COLO668 (cell line): ENCODE data around the gene B4GALT1.
"Not testable (repeated sequence)": the region's sequence is repeated elsewhere in the genome, so short reads cannot be mapped to it uniquely, and the experiment has no call there.

ENCODE experiments used
- DNase-seq: peaks from one replicate; lab custom pipeline; 2025; ENCODE audit not compliant: unreplicated experiment; lab: John Stamatoyannopoulos, UW

Gene B4GALT1

DNA sequence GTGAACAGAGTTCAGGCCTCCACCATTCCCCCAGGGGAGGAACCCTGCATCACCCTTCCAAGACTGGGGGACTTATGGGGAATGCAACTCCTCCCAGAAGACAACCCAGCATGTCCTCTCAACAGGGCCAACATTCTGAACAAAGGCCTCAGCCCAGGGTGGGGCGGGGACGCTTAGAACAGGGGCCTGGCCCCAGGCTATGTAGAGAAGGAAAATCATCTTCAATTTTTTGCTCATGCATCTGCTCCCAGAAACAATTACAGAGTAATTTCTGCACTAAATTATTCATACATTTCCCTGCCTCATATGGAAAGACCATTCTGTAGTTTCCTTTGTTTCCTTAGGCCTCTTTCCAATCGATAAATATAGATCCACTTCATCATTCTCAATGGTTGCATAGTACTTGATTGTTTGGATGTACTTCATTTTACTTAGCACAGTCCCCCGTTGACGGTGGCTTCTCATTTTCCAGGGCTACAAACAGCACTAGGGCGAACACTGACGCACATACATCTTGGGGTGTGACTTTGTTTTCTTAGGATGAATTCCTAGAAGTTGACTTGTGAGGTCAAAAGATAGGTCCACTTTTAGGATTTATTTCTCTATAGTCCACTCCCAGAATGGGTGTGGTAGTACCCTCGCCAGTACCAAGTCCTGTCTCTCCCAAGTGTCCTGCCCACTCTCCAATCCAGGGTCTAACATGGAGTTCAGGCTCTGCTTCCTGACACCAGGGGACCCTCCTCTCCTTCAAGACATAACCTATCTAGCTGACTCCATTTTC lies 63.4 kb downstream of the B4GALT1 start:
- no peak for DNase-seq

DNA sequence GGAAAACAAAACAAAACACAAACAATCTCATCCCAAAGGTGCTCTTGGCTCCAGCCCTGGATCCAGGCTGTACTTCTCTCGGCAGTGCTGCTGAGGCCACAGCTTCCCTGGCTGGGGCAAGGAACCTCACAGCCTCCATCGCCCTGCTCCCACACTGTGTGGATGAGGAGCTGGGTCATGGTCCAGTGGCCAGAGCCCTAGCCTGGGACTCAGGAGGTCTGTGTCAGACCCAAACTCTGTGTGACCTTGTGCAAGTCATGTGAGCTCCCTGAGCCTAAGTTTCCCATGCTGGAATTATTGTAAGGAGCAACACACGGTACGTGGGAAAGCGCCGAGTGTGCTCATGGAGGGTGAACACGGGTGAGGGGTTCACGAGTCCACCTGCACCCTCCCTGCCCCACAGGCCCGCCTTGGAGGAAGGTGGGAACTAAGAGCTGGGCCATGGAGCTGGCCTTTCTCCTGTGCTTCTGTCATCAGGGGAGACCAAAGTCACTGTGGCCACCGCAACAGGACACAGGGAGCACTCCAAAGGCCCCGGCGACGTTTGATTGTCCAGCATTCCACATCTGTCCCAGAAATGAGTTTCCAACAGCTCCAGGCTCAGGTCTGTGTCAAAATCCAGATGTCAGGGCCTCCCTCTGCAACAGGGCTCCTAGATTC lies 64.5 kb downstream of the B4GALT1 start:
- DNase-seq = no peak

DNA sequence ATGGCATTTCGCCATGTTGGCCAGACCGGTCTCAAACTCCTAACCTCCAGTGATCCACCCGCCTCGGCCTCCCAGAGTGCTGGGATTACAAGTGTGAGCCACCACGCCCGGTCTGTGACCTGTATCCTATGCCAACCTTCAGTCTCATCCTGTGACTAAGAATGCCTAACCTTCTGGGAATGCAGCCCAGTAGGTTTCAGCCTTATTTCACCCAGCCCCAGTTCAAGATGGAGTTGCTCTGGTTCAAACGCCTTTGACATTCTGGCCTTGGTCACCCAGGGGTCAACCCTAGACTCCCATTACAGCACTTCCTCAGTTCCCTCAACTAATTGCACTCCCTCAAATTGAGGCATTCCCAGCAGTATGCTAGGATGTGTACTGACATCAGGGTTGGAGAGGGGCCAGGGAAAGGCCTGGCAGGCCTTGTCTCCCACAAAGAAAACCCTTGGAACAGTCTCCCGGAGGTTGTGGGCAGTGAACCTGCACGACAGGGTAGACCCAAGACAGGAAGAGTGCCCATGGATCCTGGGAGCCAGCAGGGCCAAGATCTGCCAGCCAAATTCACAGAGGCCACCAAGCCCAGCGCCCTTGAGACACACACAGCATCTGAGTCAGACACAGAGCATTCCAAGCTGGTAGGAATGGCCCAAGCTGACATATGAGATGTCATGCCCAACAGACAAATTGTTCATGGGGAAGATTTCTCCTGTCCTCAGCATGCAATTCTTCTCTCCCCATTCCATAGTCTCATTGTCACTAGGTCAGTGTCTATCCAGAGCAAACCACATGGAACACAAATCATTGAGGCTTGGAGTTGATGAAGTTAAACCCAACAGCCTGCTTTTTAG lies 65.8 kb downstream of the B4GALT1 start:
- no peak for DNase-seq

DNA sequence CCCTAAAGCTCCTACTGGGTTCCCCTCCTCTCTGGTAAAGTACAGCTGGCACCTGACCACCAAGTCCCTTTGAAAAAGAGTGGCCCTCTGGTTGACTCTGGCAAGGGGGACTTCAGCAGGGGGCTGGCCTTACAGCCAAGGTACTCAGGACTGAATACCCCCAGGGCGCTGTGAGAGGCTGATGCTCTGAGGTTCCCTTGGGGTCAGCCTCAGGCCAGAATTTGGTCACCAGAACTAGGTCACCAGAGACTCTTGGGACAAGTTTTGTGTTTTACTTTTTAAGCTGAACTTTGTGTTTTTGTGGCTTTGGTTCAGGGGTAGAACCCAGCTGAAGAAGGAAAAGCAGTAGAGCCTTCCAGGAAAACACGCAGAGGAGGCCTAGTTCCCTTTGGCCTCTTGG lies 67.4 kb downstream of the B4GALT1 start:
- no peak for DNase-seq

DNA sequence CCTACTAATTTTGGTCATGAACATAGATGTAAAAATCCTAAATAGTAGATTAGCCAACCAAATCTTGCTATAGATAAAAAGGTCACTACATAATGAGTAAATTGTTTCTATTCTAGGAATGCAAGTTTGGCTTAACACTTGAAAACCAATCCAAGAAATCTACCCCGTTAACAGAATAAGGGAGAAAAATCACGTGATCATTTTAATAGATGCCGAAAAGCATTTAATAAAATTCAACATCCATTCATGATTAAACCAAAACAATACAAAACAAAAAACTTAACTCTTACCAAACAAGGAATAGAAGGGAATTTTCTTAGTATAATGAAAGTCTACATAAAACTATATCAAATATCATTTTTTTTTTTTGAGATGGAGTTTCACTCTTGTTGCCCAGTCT lies 69.9 kb downstream of the B4GALT1 start:
- no peak for DNase-seq

DNA sequence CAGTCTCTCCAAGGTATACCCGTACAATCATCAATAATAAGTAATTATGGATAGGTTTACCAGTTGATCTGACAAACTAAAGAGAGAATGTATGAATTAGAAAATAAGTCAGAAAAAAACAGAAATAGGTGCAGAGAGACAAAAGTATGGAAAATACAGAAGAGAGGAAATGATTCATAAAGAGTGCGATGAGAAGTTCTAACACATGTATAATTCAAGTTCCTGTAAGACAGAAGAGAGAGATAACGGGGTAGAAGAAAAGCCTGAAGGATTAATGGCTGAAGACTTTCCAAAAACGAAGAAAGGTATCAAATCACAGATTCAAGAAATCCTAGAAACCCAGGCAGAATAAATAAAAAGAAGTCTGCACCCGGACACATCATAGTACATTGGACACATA lies 74.5 kb downstream of the B4GALT1 start:
- no peak for DNase-seq

DNA sequence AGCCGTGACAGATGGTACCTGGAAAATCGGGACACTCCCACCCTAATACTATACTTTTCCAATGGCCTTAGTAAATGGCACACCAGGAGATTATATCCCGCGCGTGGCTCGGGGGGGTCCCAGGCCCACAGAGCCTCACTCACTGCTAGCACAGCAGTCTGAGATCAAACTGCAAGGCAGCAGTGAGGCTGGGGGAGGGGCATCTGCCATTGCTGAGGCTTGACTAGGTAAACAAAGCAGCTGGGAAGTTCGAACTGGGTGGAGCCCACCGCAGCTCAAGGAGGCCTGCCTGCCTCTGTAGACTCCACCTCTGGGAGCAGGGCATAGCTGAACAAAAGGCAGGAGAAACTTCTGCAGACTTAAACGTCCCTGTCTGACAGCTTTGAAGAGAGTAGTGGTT lies 81.5 kb downstream of the B4GALT1 start:
- not testable (repeated sequence) for DNase-seq

DNA sequence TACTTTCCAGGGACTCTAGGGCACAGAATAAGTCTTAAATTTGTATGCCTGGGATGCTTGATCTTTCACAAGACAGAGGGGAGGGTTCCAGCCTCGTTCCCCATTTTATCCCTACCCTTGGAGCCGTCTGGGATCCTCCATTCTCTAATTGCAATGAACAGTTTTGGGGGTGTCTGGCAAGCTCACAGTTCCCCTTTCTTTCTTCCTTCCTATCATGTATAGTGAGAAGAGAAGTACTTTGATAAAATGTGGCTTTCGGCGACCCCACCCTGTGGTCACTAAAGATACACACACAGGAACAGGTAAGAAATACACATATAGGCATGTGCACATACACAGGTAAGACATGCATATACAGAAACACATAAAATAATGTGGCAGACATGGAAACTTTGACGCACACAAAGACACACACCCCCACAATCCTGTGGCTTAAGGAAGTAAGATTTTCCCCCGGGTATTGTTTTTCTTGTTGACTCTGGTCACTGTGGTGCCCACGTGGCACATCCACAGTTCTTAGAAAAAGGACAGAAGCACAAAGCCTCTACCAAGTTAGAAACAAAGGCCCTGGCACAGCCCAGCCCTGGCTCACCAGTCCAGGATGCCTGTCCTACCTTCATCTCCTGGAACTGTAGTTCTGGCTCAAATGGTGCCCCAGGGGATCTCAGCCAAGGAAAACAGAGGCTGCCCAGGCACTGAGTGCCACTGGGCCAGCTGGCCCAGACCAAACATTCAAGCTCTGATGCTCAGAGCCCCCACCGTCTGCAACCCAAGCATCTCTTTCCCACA lies 84.4 kb downstream of the B4GALT1 start:
- no peak for DNase-seq

DNA sequence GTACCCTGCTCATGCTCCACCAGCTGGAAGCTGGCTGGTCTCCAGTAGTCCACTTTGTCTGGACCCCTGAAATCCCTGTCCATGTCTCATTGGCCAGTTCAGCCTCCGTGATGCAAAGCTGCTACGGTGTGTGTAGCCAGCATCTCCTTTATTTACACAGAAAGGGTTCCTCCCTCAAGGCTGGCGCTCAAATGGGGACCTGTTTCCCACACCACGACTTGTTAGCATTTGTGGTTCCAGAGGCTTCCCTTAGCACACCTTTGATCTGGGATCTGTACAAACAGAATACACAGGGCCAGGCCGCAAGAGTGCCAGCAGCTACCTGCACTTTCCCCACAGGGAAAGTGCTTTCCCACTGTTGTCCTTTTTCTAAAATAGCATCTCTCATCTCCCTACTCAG lies 85.0 kb downstream of the B4GALT1 start:
- no peak for DNase-seq

DNA sequence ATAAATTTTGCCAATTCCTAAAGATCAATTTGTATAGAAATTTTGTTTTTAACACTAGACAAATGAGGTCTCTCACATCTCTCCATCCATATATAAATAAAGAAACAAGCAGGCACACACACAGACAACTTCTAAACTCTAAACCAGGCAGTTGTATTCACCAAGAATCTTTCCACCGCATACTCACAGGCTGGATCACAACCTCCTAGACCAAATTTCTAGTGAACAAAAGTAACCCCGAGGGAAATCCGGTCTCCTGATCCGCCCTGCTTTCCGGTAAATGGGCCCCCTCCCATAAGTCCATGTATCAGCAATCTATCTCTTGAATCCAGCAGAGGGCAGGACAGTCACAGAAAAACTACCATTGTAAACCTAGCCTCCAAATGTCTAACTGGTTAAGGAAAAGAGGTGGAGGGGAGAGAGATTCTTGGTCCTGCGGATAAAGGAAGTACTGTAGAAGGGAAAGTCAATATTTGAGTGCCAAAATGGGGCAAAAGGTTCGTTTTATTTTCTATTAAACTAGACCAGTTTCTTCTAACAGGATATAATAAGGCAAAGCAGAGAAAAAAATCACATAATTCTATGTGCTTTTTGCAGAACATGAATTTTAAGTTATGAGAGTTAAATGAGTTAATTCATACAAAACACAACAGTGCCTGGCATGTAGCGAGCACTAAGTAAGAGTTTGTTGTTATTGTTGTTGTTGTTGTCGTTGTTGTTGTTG lies 85.8 kb downstream of the B4GALT1 start:
- DNase-seq = peak; percentile 38

DNA sequence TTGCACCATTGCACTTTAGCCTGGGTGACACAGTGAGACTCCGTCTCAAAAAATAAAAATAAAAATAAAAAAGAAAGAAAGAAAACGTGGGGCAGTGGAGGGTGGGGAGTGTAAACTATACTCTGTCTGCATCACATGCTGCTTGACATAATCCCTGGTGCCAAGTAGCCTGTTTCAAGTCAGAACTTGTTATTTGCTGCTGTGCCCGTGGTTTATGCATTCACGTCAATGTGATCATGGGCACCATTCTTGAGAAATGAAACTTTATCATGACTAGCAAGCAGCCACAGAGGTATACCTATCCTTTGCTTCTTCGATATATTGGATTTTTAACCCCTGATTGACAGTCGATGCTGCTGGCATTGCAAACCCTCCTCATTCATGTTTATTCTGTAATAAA lies 86.6 kb downstream of the B4GALT1 start:
- DNase-seq = no peak

DNA sequence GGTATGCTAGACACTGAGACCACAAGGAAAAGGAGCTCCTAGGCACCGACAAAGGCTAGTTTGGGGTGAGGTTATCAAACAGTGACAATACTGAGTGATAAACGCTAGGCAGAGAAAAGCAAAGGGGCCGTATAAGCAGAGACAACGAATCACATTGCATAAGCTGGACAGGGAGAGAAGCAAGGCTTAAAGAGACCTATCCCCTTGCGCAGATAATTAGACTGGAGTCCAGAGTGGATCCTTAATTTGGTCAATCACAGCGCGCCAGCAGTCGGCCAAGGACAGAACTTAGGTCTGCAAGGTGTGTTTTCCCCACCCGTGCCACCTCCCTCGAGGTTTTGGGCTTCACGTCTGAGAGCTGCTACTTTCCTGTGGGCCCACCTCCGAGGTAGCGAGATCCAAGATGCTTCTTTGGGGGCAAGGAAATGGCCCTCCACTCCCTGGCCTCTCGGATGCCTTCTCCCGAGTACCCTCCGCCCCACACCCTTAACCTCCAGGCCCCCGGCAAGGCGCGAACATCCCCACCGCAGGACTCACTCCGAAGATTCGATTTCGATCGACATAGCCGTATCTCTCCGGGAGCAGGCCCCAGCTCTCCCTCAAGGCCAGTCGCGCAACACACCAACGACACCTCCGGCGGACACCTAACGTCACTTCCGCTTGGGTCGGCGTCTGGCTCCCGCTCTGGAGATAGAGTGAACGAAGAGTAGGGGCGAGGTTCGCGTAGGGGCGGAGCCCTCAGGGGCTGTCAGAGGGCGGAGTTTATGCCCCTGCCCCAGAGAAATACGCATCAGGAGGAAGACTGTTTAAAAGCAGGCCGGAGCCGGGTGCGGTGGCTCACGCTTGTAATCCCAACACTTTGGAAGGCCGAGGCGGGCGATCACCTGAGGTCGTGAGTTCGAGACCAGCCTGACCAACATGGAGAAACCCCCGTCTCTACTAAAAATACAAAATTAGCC lies 90.8 kb downstream of the B4GALT1 start, which contains the start of gene SMU1:
SMU1 (minus strand) TSS at position 629 of the 959 bp plus-strand sequence; CDS start at position 563, 66 bp downstream.
- DNase-seq = peak; percentile 96

DNA sequence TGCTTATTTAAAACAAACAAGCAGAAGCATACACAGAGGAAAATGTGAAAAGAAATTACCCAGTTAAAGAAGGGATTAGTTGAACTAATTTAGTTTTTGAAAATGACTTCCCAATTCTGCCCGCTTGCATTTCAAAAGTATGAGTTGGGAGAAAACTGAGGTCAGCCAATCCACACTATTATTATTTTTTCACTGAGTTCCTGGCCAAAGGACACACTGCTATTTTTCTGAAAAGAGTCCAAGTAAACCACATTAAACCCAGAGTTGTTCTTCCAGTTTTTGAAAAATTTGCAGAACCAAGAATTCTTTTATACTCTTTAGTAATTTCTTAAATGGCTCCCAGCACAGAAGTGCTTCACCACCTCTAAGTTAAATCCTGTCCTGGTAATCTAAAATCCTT lies 98.1 kb downstream of the B4GALT1 start:
- DNase-seq = no peak

DNA sequence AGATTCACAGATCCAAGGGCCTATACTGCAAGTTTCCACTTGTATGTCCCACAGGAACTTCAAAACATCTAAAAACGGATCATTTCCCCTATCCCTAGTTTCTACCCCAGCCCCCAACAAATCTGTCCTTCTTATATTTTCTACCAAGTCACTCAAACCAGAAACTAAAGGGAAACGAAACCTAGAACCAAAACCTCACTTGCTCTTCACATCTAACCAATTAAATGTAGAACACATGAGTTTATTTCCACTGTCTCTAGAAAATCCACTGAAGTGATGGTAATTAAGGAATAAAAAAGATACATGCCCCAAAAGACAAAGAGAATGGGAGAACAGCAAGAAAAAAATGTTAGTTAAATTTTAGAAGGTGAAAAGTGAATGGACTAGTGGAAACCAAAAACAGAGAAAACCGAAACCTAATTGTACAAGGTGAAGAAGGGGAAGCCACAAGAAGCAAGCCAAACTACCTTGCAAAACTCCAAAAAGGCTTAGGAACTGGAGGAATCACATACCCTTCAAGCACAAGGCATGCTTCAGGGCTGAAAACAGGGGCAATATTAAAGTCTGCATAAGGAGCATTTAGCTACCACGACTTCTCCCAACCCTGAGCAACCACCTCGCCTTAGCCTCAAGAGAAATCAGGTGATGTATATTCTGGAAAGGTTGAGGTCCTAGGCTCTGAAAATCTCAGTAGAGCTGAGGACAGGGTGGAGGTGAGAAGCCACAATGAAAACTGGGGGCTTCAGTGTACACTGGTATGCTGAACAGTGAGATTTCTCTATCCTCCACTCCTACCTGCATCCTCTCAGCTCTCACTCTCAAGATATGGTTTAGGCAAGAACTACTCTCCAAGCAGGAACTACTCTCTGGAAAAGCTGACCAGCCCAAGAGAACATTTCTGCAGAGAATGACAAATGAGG lies 101.7 kb downstream of the B4GALT1 start:
- DNase-seq = no peak
